HCT116 (cell line): ENCODE measurements around the gene GPR142. TPM values are rescaled to one million over a fixed set of nuclear protein-coding genes. Genes with fewer than 3 reads are reported as not detected.
A peak's percentile ranks its signal among the peaks of the same experiment; 100 is the strongest.

Experiments used
- ATAC-seq: fragments of 200-7000 bp; cut with Tn5 transposase; 2 replicates; pipeline ENCODE4 v1.9.1; 2020; ENCODE audit warnings: mild to moderate bottlenecking, moderate library complexity
- BruUV-seq: library from RNA; stranded (reverse); fragments of 400-500 nt; replicated peaks from 2 replicates; lab custom pipeline; 2021; lab: Mats Ljungman, UMichigan
- CTCF ChIA-PET: fragments of 300-600 bp; sonication (Branson Sonifier 250); formaldehyde crosslinking; loops from one replicate; lab custom pipeline; 2021; ENCODE audit warnings: antibody characterized with exemption; lab: Charles Lee
- POLR2A ChIA-PET: fragments of 300-600, 350-600 bp; sonication (Branson Sonifier 250); formaldehyde crosslinking; loops from one replicate; lab custom pipeline; 2021; ENCODE audit warnings: antibody characterized with exemption; lab: Charles Lee
- RAD21 ChIA-PET, 2 experiments: fragments of 300-600 bp; sonication (Branson Sonifier 250); formaldehyde crosslinking; loops; one replicate each; lab custom pipeline; 2023; ENCODE audit warnings: low total read pairs in 2 of 2; ENCODE audit not compliant: uncharacterized antibody in 2 of 2, unreplicated experiment in 2 of 2, low non-redundant PET in 1 of 2; lab: Charles Lee
- DNase-seq: peaks from one replicate; pipeline ENCODE4 v3.0.0-alpha.2; 2010; ENCODE audit warnings: low read depth, low spot score
- H2AFZ ChIP-seq: fragments of 200-600 bp; shearing (Covaris generic), sonication (generic); 2 replicates; pipeline ENCODE4 v1.6.1; 2017; ENCODE audit warnings: low read depth, mixed run types, mixed read lengths, antibody characterized with exemption, low read length; ENCODE audit not compliant: poor library complexity, severe bottlenecking
- H3K27ac ChIP-seq: 2 replicates; pipeline ENCODE4 v1.5.1; 2012; ENCODE audit warnings: low read depth, low read length
- H3K27me3 ChIP-seq: fragments of 200-600 bp; sonication (generic); 2 replicates; pipeline ENCODE4 v1.6.1; 2016; ENCODE audit warnings: mixed run types, low read length, mixed read lengths; ENCODE audit not compliant: insufficient read depth
- H3K36me3 ChIP-seq, 2 experiments: fragments of 200-500 bp in 1 of 2; fragments of 200-600 bp in 1 of 2; sonication (Bioruptor generic) in 1 of 2; sonication (generic) in 1 of 2; 2 replicates each; pipeline versions ENCODE4 v1.5.1 to v1.6.1; 2014 to 2016; ENCODE audit warnings: low read length in 2 of 2, inconsistent platforms in 1 of 2, mixed read lengths in 1 of 2, mixed run types in 1 of 2; ENCODE audit not compliant: insufficient read depth in 2 of 2, control insufficient read depth in 1 of 2
- H3K4me1 ChIP-seq, 2 experiments: fragments of 200-600 bp in 1 of 2; sonication (generic) in 1 of 2; 2 replicates each; pipeline versions ENCODE4 v1.5.1 to v1.6.1; 2012 to 2017; ENCODE audit warnings: low read length in 2 of 2, inconsistent platforms in 1 of 2, mild to moderate bottlenecking in 1 of 2, mixed read lengths in 1 of 2, mixed run types in 1 of 2, moderate library complexity in 1 of 2; ENCODE audit not compliant: insufficient read depth in 2 of 2, control insufficient read depth in 1 of 2
- H3K4me2 ChIP-seq: fragments of 200-600 bp; sonication (generic); 2 replicates; pipeline ENCODE4 v1.6.1; 2017; ENCODE audit warnings: mixed run types, low read length, mixed read lengths
- H3K4me3 ChIP-seq, 2 experiments: fragments of 200-600 bp in 1 of 2; sonication (generic) in 1 of 2; replicated peaks in 1 of 2; 2 replicates each; pipeline ENCODE4 v1.5.1; 2011 to 2016; ENCODE audit warnings: low read length in 2 of 2, control low read depth in 1 of 2, low read depth in 1 of 2, mild to moderate bottlenecking in 1 of 2, mixed read lengths in 1 of 2, mixed run types in 1 of 2
- H3K79me2 ChIP-seq: fragments of 200-600 bp; sonication (generic); 2 replicates; pipeline ENCODE4 v1.6.1; 2017; ENCODE audit warnings: mild to moderate bottlenecking, mixed run types, low read length, moderate library complexity, mixed read lengths; ENCODE audit not compliant: insufficient read depth
- H3K9ac ChIP-seq: fragments of 200-600 bp; sonication (generic); 2 replicates; pipeline ENCODE4 v1.6.1; 2016; ENCODE audit warnings: low read length, mixed read lengths
- H3K9me2 ChIP-seq: fragments of 200-600 bp; sonication (generic), shearing (Covaris generic); 2 replicates; pipeline ENCODE4 v1.6.1; 2017; ENCODE audit warnings: mixed run types, mild to moderate bottlenecking, moderate library complexity; ENCODE audit not compliant: insufficient read depth
- H3K9me3 ChIP-seq, 2 experiments: fragments of 200-500 bp in 1 of 2; fragments of 200-600 bp in 1 of 2; sonication (Bioruptor generic) in 1 of 2; sonication (generic) in 1 of 2; 2 replicates each; pipeline ENCODE4 v1.6.1; 2014 to 2017; ENCODE audit warnings: low read length in 2 of 2, mixed read lengths in 2 of 2, inconsistent platforms in 1 of 2, low read depth in 1 of 2, mild to moderate bottlenecking in 1 of 2, mixed run types in 1 of 2, moderate library complexity in 1 of 2; ENCODE audit not compliant: control insufficient read depth in 1 of 2, insufficient read depth in 1 of 2
- H4K20me1 ChIP-seq: fragments of 200-600 bp; sonication (generic), shearing (Covaris generic); 2 replicates; pipeline ENCODE4 v1.6.1; 2017; ENCODE audit warnings: mixed run types, mild to moderate bottlenecking, moderate library complexity; ENCODE audit not compliant: insufficient read depth
- CEBPB ChIP-seq: IDR thresholded peaks from 2 replicates; pipeline ENCODE4 v1.6.1; 2012; ENCODE audit warnings: low read depth
- CTCF ChIP-seq, 3 experiments: fragments of 200-600 bp in 1 of 3; sonication (generic) in 1 of 3; IDR thresholded peaks in 2 of 3; conservative IDR thresholded peaks in 1 of 3; 2 replicates each; pipeline ENCODE4 v1.5.1; 2012 to 2017; ENCODE audit warnings: low read depth in 2 of 3, low read length in 2 of 3, antibody characterized with exemption in 1 of 3, borderline replicate concordance in 1 of 3, control low read depth in 1 of 3, mild to moderate bottlenecking in 1 of 3, mixed read lengths in 1 of 3, mixed run types in 1 of 3, moderate library complexity in 1 of 3; ENCODE audit not compliant: insufficient read depth in 1 of 3
- RAD21 ChIP-seq: IDR thresholded peaks from 2 replicates; pipeline ENCODE4 v1.6.1; 2012; ENCODE audit warnings: low read depth, mild to moderate bottlenecking
- intact Hi-C: fragments of 100-400 bp; cut with micrococcal nuclease; formaldehyde crosslinking; loops from 2 replicates; pipeline ENCODE4 v1.10.0; 2022
- total RNA-seq: library from RNA; stranded (reverse); gene quantifications from one replicate; pipeline ENCODE4 v1.2.1, GENCODE V29; 2021; ENCODE audit not compliant: unreplicated experiment

GPR142 gene
- total RNA-seq, 1 experiment from 2014 or later: not detected

GRCh38 chr17:74380086-74380958, 13.0 kb downstream of the GPR142 start:
- TF ChIP-seq CTCF (IDR thresholded peaks at IDR 0.05 in 2 of 3, conservative IDR thresholded peaks at IDR 0.05 in 1 of 3; ENCODE audit: borderline replicate concordance in 1 of 3, insufficient read depth in 1 of 3, low read depth in 2 of 3, low read length in 2 of 3) (peak; percentile 25 to 52 (median 27); a peak in 2 of 6 replicates), RAD21 (peak; percentile 71), CEBPB (no peak)
- ChIA-PET RAD21 (interaction anchor here (1.2 to 3.0 kb wide), 6 partner anchors 12 to 78 kb away, joined by 3 to 61 read pairs (median 18); partner anchors contain the start of gene GPR142 (in 1 of the 2)), CTCF (interaction anchor here (0.7 to 5.0 kb wide), 20 partner anchors 11 to 357 kb away, joined by 3 to 114 read pairs (median 8); partner anchors contain the start of genes BTBD17, CD300H, CD300LB and GPR142), POLR2A (interaction anchor here (1.1 to 3.4 kb wide), 4 partner anchors 11 to 75 kb away, joined by 3 to 27 read pairs (median 4); no protein-coding TSS in a partner anchor)
- Histone ChIP-seq H3K9ac (peak overlapping the region; percentile 36), H3K36me3 (no peaks in the 10 kb centered on the region), H2AFZ (peak overlapping the region; percentile 88), H3K79me2 (no peaks in the 10 kb centered on the region), H3K9me3 (no peaks in the 10 kb centered on the region), H3K4me1 (peaks cover 19 to 26% of the 10 kb centered on the region in 2 experiments), H4K20me1 (no peaks in the 10 kb centered on the region), H3K27ac (peak overlapping the region; percentile 43; the same call in 1 of the 2 replicates), H3K4me2 (peak overlapping the region; percentile 76), H3K9me2 (no peaks in the 10 kb centered on the region), H3K4me3 (peak overlapping the region; percentile 24 to 45), H3K27me3 (peaks cover 8% of the 10 kb centered on the region; the same call in 1 of the 2 replicates)
- ATAC-seq: peak; percentile 70
- peak; percentile 54 for DNase-seq
- no TSS peak for BruUV-seq
- intact Hi-C loops: no loop called here
